ENCODE results near the gene HNRNPA3.

The HNRNPA3 gene

DNA sequence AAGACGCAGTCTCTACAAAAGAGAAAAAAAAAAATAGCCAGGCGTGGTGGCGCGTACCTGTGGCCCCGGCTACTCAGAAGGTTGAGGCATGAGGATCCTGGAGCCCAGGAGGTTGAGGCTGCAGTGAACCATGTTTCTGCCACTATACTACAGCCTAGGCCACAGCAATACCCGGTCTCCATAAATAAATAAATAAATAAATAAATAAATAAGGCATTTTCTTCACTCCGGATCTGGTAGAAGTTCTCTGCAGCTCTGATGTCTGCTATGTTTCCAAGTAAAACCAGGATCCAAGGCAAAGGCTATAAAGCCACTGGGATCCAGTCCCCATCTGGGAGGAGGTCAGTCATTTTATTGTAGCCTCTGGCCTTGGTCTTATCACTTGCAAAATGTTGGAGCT lies 36.4 kb downstream of the HNRNPA3 start:
- DNase-seq (ENCODE audit: insufficient read length, low spot score) = no peak

GRCh38 chr2:177250461-177250860 lies 37.9 kb downstream of the HNRNPA3 start:
- no peak for TF ChIP-seq POLR2A (IDR thresholded peaks at IDR 0.05; ENCODE audit: low read depth, low read length)
- FAIRE-seq (no peak), DNase-seq (ENCODE audit: insufficient read length, low spot score) (no peak)

More for the DNA sequence above, 36.4 kb downstream of the HNRNPA3 start:
- no peak for TF ChIP-seq POLR2A (IDR thresholded peaks at IDR 0.05; ENCODE audit: low read depth, low read length)
- no peak for FAIRE-seq

GRCh38 chr2:177251165-177251542 lies 38.6 kb downstream of the HNRNPA3 start:
- no peak for TF ChIP-seq POLR2A (IDR thresholded peaks at IDR 0.05; ENCODE audit: low read depth, low read length)
- no peak for FAIRE-seq
- DNase-seq (ENCODE audit: insufficient read length, low spot score) = no peak

GRCh38 chr2:177252808-177253531 lies 40.4 kb downstream of the HNRNPA3 start:
- TF ChIP-seq POLR2A (IDR thresholded peaks at IDR 0.05; ENCODE audit: low read depth, low read length) = no peak
- DNase-seq (ENCODE audit: insufficient read length, low spot score) = no peak
- FAIRE-seq = no peak

GRCh38 chr2:177253704-177254103 lies 41.1 kb downstream of the HNRNPA3 start:
- no peak for TF ChIP-seq POLR2A (IDR thresholded peaks at IDR 0.05; ENCODE audit: low read depth, low read length)
- no peak for DNase-seq (ENCODE audit: insufficient read length, low spot score)
- no peak for FAIRE-seq

GRCh38 chr2:177254433-177255226 lies 42.0 kb downstream of the HNRNPA3 start:
- FAIRE-seq = peak; percentile 38
- DNase-seq (ENCODE audit: insufficient read length, low spot score) = no peak
- no peak for TF ChIP-seq POLR2A (IDR thresholded peaks at IDR 0.05; ENCODE audit: low read depth, low read length)

GRCh38 chr2:177255227-177255601 lies 42.6 kb downstream of the HNRNPA3 start:
- FAIRE-seq = no peak
- no peak for DNase-seq (ENCODE audit: insufficient read length, low spot score)
- TF ChIP-seq POLR2A (IDR thresholded peaks at IDR 0.05; ENCODE audit: low read depth, low read length) = no peak

DNA sequence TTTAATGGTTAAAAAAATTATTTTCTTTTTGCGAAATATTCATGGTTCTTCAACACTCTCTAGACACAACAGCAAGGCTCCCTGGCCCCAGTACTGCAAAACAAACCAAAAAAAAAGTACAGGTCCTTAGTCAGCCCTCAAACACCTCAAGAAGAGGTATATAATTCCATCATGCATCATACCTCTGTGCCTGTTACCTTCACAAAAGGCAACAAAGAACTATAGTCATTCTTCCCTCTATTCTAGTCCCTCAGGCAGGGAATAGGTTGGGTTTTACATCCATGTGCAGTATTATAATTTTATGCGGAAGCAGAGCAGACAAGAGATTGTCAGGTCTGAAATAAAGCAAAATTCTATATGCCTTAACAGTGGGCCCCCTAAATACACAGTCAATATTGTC lies 43.4 kb downstream of the HNRNPA3 start:
- TF ChIP-seq POLR2A (IDR thresholded peaks at IDR 0.05; ENCODE audit: low read depth, low read length) = no peak
- FAIRE-seq (no peak), DNase-seq (ENCODE audit: insufficient read length, low spot score) (no peak)

DNA sequence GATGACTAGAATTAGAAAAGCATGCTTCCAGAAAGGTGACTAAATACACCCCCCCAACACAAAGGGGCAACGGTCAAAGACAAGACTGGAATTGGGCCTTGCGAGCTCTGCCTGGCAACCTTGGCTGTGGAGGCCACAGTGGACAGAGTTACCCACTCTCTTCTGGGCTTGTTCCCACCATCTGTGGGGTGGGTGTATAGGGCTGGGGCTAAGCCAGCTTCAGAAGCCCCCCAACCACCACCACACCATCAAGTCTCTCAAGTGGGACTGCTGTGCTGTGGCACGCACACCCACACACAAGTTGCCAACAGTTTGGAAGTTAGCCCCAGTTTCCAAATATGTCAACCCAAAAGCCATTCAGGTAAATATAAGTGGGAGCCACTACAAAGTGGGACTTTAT lies 44.1 kb downstream of the HNRNPA3 start:
- FAIRE-seq (no peak), DNase-seq (ENCODE audit: insufficient read length, low spot score) (no peak)
- no peak for TF ChIP-seq POLR2A (IDR thresholded peaks at IDR 0.05; ENCODE audit: low read depth, low read length)

DNA sequence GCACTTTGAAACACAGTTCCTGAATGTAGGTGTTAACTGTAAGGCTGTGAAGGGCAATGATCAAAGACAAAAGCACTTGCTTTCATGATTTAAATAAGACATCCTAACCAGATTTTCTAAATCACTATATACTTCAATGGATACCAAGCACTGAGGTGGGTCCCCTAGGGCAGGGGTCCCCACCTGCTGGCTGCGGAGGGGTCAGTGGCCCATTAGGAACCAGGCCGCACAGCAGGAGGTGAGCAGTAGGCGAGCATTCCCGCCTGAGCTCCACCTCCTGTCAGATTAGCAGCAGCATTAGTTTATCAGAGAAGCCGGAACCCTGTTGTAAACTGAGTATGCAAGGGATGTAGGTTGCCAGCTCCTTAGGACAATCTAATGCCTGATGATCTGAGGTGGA lies 44.9 kb downstream of the HNRNPA3 start:
- TF ChIP-seq POLR2A (IDR thresholded peaks at IDR 0.05; ENCODE audit: low read depth, low read length) = no peak
- DNase-seq (ENCODE audit: insufficient read length, low spot score) (no peak), FAIRE-seq (no peak)

- no peak for TF ChIP-seq POLR2A (IDR thresholded peaks at IDR 0.05; ENCODE audit: low read depth, low read length)
- FAIRE-seq = no peak
- DNase-seq (ENCODE audit: insufficient read length, low spot score) = no peak
Observed at GRCh38 chr2:177258059-177258458, 45.5 kb downstream of the HNRNPA3 start.

- TF ChIP-seq POLR2A (IDR thresholded peaks at IDR 0.05; ENCODE audit: low read depth, low read length) = no peak
- no peak for FAIRE-seq
- no peak for DNase-seq (ENCODE audit: insufficient read length, low spot score)
Observed at GRCh38 chr2:177260379-177260778, 47.8 kb downstream of the HNRNPA3 start.

DNA sequence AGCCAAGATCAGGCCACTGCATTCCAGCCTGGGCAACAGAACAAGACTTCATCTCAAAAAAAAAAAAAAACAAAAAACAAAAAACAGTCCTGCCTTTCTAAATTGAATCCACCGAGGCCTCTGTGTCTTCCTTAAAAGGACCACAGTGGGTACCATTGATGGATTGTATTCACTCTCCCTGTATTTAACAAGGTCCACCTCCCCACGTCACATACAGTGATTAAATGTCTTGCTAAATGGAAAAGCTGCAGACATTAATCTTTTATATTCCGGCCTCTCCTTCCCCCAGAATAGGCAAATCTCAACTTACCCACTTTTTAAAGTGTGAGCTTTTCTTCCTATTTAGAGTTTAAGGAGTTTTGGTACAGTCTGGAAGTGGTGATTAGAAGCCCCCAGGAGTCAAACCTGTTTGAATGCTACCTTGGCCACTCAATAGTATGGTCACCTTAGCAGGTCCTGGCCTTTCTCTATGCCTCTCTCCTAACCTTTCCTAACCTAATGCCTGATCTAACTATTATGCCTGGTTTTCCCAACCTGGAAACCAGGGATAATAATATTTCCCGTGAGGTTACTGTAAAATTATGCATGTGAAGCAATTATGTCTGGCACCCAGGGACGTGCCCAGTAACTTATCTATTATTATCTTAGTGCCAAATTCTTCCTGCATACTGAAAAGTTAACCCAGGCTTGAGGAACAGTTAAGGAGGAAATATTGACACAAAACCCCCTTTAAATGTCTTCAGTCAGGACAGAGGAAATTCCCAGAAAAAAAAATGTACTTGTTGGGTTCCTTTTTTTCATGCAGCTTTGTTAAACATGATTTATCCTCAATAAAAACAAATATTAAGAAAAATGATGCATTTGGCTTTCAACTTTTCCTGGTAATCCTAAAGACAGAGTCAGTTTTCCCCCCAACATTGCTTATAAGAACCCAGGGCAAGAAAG lies 48.8 kb downstream of the HNRNPA3 start:
- TF ChIP-seq POLR2A (IDR thresholded peaks at IDR 0.05; ENCODE audit: low read depth, low read length) = no peak
- DNase-seq (ENCODE audit: insufficient read length, low spot score) (no peak), FAIRE-seq (no peak)

- no peak for TF ChIP-seq POLR2A (IDR thresholded peaks at IDR 0.05; ENCODE audit: low read depth, low read length)
- DNase-seq (ENCODE audit: insufficient read length, low spot score) = no peak
- FAIRE-seq = no peak
Observed at GRCh38 chr2:177262092-177262491, 49.5 kb downstream of the HNRNPA3 start.
